ENCODE data around the gene CLASRP.
"Not testable (repeated sequence)": the region's sequence is repeated elsewhere in the genome, so short reads cannot be mapped to it uniquely, and the experiment has no call there.

The CLASRP gene, protein sequence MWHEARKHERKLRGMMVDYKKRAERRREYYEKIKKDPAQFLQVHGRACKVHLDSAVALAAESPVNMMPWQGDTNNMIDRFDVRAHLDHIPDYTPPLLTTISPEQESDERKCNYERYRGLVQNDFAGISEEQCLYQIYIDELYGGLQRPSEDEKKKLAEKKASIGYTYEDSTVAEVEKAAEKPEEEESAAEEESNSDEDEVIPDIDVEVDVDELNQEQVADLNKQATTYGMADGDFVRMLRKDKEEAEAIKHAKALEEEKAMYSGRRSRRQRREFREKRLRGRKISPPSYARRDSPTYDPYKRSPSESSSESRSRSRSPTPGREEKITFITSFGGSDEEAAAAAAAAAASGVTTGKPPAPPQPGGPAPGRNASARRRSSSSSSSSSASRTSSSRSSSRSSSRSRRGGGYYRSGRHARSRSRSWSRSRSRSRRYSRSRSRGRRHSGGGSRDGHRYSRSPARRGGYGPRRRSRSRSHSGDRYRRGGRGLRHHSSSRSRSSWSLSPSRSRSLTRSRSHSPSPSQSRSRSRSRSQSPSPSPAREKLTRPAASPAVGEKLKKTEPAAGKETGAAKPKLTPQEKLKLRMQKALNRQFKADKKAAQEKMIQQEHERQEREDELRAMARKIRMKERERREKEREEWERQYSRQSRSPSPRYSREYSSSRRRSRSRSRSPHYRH

DNA sequence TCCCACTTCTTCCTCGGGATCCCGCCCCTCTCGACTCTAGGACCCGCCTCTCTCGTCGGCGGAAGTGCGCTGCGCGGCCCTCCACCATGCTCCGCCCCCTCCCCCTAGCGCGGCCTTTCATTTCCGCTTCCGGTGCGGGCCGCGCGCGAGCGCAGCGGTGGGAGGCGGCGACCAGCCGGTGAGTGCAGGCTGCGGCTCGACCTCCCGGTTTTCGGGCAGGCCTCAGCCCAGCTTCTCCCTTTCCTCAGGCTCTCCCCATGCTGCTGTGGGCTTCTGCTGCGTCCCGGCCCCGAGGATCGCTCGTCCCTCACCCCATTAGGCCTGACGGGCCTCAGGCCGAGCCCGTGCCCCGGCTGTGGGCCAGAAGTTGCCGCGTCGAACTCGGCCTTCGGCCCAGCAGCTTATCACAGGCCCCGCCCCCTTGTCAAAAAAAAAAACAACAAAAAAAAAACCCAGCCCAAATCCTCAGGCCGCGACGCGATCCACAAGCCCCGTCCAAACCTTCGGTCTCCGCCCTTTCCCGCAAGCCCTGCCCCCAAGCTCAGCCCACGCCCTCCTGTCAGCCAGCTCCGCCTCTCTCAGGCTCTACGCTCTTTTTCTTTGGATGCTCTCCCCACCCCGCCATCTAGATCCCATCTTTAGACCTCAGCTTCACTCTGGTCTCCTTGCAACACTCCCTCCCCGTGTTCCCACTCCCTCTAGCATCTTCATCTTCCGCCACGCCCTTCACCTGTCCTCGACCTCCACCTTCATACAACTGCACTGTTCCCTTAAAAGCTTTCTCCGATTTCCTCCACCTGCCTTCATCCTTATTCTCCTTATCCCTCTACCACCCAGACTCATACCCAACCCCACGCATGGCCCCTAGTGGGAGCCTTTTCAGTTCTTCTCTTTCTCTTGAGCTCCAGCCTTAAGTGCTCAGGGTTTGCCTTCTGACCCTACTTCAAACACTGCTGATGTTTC is at the start of gene CLASRP:
Gene CLASRP (plus strand): TSS at position 115 of the 963 bp plus-strand sequence. CDS start 1,168 bp downstream, outside the sequence.
- DNase-seq = peak; percentile 92

DNA sequence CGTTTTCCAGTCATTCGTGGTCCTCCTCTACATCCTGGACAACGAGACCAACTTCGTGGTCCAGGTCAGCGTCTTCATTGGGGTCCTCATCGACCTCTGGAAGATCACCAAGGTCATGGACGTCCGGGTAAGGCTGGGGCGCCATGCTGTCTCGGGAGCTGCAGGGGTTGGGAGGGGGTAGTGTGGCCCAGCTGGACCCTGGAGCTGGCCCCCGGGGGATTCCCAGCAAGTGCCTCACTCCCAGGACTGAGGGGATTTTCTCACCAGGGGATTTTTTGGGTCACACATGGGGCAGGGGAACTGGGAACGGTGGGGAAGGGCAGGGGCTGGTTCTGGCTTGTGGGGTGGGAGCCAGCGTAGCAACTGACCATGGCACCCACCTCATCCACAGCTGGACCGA is 48.4 kb upstream of the CLASRP start:
- no peak for DNase-seq

- DNase-seq = no peak
Observed at GRCh38 chr19:44990966-44991365, 47.9 kb upstream of the CLASRP start.

GRCh38 chr19:44992336-44993163 is 46.3 kb upstream of the CLASRP start:
- DNase-seq = no peak

DNA sequence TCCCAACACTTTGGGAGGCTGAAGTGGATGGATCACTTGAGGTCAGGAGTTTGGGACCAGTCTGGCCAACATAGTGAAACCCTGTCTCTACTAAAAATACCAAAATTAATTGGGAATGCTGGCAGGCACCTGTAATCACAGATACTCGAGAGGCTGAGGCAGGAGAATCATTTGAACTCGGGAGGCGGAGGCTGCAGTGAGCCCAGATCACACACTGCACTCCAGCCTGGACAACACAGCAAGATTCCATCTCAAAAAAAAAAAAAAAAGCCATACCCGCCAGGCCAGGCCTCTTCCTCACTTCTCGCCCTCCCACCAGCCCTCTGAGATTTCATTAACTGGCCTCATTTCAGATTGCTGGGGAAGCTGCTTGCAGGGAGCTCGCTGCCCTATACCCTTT is 45.3 kb upstream of the CLASRP start:
- DNase-seq = no peak

DNA sequence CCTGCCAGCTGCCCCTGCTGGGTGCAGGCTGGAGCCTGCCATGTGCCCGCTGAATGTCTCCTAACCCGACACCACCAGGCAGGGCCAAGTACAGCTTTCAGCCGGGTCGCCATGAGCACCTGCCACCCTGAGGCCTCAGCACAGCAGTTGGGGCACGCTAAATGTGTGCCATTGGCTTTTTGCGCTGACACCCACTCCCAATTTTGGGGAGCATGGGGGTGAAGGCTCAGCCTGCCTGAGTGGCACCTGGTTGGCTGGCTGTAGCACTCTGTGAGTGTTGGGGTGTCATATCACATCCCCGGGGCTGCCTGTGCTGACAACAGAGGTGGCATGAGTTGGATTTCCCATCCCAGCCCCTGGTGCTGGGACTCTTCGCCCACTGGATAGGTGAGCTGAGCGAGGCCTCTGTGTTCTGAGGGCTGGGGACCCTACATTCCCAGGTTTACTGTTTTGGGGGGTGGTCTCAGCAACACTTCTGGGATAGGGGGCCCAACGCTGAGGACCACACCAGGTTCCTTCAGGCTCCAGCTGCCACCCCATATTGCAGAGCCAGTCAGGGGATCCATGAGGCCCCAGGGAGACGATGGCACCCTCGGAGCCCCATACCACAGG is 44.8 kb upstream of the CLASRP start:
- DNase-seq = no peak

- DNase-seq = no peak
Observed at GRCh38 chr19:44998025-44998424, 40.8 kb upstream of the CLASRP start.

DNA sequence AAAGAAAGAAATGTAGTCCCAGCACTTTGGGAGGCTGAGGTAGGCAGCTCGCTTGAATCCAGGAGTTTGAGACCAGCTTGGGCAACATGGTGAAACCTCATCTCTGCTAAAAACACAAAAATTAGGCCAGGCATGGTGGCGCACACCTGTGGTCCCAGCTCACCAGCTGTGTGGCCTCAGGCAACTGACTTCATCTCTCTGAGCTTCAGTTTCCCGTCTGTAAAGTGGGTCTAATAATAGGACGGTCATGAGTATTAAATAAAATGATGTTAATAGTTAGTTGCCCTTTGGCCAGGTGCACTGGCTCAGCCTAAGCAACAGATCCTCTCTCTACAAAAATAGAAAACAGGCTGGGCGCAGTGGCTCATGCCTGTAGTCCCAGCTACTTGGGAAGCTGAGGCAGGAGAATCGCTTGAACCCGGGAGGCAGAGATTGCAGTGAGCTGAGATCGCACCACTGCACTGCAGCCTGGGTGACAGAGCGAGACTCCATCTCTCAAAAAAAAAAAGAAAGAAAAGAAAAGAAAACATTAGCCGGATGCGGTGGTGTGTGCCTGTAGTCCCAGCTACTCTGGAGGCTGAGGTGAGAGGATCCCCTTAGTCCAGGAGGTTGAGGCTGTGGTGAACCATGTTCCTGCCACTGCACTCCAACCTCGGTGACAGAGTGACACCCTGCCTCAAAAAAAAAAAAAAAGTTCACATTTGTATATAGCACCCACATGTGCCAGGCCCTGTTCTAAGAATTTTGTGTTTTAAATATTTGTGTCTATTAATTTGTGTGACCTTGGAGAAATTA is 39.5 kb upstream of the CLASRP start:
- not testable (repeated sequence) for DNase-seq

DNA sequence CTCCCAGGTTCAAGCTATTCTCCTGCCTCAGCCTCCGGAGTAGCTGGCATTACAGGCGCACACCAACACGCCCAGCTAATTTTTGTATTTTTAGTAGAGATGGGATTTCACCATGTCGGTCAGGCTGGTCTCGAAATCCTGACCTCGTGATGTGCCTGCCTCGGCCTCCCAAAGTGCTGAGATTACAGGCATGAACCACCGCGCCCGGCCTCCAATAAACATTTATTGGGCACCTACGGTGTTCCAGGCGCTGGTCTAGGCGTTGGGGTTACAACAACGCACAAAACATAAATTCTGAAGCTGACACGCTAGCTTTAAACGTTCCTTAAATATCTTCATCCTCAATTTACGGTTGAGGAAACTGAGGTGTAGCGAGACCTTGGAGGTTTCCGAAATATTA is 38.2 kb upstream of the CLASRP start:
- not testable (repeated sequence) for DNase-seq

GRCh38 chr19:45001087-45001739 is 37.6 kb upstream of the CLASRP start, which contains the start of gene RELB:
RELB (plus strand) TSS chr19:45001464; CDS start chr19:45001580, 116 bp downstream.
- DNase-seq = peak; percentile 96

DNA sequence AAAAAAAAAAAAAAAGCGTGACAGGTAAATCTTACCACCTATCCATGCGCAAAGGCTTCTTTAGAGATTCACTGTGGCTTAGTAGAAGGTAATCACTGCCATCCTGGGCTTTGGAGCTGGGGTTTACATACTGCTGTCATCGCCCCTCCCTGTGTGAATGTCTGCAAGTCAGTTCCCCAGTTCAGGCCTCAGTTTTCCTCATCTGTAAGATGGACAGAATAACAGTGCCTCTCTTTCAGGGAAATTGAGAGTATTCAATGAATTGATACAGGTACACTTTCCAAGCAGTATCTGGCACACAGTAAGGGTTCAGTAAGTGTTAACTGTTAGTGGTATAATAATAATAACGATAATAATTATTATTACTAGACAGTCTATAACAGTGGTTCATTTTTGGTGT is 35.4 kb upstream of the CLASRP start:
- no peak for DNase-seq

- DNase-seq = no peak
Observed at GRCh38 chr19:45005787-45006186, 33.1 kb upstream of the CLASRP start.

GRCh38 chr19:45008552-45008951 is 30.3 kb upstream of the CLASRP start:
- DNase-seq = no peak

GRCh38 chr19:45009625-45010255 is 29.1 kb upstream of the CLASRP start:
- no peak for DNase-seq

GRCh38 chr19:45010306-45010705 is 28.5 kb upstream of the CLASRP start:
- DNase-seq = no peak

DNA sequence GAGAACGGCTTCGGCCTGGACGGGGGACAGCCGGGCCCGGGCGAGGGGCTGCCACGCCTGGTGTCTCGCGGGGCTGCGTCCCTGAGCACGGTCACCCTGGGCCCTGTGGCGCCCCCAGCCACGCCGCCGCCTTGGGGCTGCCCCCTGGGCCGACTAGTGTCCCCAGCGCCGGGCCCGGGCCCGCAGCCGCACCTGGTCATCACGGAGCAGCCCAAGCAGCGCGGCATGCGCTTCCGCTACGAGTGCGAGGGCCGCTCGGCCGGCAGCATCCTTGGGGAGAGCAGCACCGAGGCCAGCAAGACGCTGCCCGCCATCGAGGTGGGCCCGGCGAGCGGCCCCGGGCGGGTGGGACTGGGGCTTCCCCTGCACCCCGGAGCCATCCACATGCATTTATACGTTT is 26.9 kb upstream of the CLASRP start:
- DNase-seq = no peak

DNA sequence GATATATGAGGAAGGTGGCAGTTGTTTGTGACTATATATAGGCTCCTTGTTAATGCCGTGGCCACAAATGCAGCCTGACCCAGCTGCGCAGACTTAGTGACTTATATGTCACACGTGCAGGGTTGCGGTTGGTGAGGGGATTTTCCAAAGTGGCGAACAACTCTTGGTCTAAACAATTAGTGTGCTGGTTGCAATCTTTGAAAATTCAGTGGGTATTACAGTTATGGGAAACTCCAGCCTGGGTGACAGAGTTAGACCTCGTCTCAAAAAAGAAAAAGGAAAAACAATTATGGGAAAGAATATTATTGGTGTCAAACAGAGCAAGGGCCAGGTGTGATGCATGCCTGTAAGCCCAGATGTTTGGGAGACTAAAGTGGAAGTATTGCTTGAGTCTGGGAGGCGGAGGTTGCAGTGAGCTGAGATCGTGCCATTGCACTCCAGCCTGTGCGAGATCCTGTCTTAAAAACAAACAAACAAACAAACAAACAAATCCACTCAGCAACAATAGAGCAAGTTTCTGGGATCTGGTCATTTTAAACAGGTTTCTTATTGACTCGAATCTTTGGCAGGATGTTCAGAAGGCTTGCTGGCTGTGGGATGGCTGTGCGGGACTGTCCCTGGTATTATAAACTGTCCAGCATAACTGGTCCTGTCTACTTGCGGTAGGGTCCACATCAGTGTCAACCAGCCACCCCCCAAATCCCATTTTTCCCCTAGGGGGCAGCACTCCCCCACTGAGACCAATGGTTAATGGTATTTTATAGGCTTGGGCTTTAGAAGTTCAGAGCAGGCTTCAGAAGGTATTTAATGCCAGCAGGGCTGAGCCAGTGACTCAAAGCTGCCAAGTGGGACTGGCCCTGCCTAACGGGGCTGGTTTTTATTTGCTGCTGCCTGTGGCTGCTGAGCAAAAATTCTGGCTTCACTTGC is 22.2 kb upstream of the CLASRP start:
- DNase-seq = peak; percentile 69

- no peak for DNase-seq
Observed at GRCh38 chr19:45019187-45019586, 19.7 kb upstream of the CLASRP start.

DNA sequence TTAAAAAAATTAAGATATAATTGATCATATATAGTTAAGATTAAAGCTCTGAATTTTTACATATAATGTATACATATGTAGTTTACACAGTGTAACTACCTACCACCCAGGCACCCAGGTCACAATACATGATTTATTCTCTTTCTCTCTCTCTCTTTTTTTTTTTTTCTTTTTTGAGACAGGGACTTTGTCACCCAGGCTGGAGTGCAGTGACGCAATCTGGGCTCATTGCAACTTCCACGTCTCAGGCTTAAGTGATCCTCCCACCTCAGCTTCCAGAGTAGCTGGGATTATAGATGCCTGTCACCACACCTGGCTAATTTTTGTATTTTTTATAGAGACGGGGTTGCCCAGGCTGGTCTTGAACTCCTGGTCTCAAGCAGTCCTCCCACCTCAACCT is 18.8 kb upstream of the CLASRP start:
- DNase-seq = no peak

Data from stimulated activated CD4-positive, alpha-beta T cell treated with anti-CD3 and anti-CD28 coated beads, Interleukin-15, amount 100 ng/mL, for 24 hours (primary cell).